Activated effector memory CD4-positive, alpha-beta T cell treated with Interleukin-2 at 50 U/mL for 16 hours (primary cell): ENCODE results near the gene CDHR3.
"Not testable (repeated sequence)": the region's sequence is repeated elsewhere in the genome, so short reads cannot be mapped to it uniquely, and the experiment has no call there.

Source experiments
- DNase-seq: peaks from one replicate; pipeline ENCODE4 v3.0.0-alpha.2; 2020

CDHR3 gene

GRCh38 chr7:106001196-106001595, 38.1 kb downstream of the CDHR3 start:
- no peak for DNase-seq

DNA sequence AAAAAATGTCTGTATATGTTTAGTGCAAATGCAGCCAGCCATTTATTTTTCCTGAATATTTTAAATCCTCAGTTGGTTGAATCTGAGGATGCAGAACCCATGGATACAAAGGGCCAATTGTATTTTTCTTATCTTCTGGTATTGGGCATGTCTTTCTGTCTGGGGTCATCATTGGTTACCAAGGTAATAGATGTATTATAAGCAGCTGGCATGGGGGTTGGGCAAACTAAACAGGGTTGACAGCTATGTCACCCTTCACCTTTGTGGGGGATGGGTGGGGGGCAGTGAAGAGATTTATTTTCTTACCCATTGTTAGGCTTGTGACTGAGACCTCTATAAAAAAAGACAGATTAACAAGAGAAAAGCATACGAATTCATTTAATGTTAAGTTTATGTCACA, 38.8 kb downstream of the CDHR3 start:
- no peak for DNase-seq

GRCh38 chr7:106003525-106004064, 40.5 kb downstream of the CDHR3 start:
- DNase-seq = no peak

DNA sequence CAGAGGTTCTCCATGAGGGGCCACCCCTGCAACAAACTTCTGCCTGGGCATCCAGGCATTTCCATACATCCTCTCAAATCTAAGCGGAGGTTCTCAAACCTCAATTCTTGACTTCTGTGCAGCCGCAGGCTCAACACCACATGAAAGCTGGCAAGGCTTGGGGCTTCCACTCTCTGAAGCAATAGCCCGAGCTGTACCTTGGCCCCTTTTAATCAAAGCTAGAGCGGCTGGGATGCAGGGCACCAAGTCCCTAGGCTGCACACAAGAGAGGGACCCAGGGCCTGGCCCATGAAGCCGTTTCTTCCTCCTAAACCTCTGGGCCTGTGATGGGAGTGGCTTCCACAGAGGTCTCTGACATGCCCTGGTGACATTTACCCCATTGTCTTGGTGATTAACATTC, 43.8 kb downstream of the CDHR3 start:
- no peak for DNase-seq

DNA sequence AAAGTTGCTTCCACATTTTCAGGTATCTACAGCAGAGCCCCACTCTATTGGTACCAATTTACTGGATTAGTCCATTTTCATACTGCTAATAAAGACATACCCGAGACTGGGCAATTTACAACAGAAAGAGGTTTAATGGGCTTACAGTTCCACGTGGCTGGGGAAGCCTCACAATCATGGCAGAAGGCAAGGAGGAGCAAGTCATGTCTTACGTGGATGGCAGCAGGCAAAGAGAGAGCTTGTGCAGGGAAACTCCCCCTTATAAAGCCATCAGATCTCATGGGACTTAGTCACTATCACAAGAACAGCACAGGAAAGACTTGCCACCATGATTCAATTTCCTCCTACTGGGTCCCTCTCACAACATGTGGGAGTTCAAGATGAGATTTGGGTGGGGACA, 44.7 kb downstream of the CDHR3 start:
- DNase-seq = not testable (repeated sequence)

DNA sequence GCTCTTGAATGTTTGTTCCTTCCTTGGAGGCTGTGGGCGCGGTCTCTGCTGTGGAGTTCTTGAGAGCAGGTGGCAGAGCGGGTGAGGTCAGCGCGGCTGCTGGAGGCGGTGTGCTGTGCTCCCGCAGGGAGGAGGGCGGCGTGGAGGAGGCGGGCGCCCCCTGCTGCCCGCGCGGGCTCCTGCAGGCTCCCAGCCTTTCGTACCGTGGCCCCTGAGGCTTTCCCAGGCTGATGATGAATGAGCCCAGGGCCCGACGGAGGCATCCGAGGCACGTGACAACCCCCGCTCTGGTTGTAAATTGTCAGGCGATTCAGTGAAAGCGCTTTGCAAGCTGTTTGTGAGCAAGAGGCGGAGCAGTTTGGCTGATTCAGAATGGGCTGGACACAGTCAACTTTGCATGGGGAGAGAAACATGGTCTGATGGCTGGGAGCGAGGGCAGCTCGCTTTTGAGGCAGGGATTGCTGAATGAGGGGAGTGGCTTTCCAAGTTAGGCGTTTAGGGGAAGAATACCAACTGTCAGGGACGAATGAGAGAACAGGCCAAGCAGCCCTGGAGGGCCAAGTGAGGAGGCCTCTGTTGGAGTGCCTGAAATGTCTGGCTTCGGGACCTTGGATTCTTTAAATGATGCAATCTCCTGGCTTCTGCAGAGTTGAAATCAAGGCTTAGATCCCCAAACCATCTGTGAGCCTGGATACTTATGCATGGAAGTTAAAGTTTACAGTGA, 46.6 kb downstream of the CDHR3 start:
- DNase-seq = peak; percentile 74

DNA sequence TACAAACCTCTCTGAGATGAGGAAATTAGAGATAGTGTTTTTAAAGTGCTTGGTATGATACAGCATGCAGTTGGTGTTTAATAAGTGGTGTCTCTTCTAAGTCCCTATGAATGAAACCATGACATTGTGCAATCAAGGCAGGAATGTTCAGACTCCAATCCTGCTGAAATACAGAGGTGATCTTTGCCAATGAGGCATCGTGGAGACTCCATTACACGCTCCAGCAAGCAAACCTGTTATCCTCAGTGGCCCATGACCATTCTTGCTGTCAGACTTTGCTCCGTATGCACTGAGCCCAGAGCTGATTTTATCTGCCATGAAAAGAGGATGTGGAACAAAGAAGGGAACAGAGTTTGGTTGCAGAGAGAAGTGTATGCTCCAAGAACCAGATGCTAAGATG, 47.3 kb downstream of the CDHR3 start:
- no peak for DNase-seq

DNA sequence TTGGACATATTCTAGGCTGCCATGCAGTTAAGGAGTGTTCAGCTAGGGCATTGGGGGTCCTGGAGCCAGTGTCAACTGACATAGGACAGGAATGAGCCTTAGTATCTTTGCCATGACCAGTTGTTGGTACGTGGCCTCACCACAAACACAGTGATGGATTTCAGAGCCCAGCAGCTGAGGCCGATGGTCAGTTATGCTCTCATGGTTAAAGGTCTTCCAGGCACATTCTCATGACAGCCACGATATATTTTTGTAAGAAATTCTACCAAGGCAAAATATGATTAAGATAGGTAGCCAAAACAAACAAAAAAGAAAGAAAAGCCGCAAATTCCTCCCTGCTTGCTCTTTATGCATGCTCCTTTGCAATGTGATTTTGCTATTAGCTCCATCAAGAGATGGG, 47.8 kb downstream of the CDHR3 start:
- DNase-seq = no peak

- DNase-seq = no peak
Measured at GRCh38 chr7:106012184-106012583, 49.1 kb downstream of the CDHR3 start.

DNA sequence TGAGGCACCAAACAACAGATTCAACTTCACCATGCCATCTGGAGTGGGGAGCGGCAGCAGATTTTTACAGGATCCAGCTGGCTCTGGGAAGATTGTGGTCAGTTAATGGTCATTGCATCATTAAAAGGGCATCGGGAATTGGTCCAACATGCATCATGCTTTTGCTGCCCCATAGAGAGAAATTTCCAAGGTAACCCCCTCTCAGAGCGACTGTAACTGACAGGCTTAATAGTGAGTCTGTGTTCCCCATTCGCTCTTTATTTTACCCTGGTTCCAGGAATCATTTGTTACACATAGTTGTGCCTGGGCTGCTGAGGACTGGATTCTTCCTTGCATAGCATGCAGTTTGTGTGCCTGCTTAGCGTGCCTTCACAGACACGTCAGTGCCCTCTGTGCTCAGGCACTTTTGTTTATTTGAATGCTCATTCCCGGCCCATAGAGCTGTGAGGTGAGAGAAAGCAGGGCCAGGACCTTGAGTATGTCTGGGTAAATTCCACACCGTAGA, 49.9 kb downstream of the CDHR3 start:
- no peak for DNase-seq

DNA sequence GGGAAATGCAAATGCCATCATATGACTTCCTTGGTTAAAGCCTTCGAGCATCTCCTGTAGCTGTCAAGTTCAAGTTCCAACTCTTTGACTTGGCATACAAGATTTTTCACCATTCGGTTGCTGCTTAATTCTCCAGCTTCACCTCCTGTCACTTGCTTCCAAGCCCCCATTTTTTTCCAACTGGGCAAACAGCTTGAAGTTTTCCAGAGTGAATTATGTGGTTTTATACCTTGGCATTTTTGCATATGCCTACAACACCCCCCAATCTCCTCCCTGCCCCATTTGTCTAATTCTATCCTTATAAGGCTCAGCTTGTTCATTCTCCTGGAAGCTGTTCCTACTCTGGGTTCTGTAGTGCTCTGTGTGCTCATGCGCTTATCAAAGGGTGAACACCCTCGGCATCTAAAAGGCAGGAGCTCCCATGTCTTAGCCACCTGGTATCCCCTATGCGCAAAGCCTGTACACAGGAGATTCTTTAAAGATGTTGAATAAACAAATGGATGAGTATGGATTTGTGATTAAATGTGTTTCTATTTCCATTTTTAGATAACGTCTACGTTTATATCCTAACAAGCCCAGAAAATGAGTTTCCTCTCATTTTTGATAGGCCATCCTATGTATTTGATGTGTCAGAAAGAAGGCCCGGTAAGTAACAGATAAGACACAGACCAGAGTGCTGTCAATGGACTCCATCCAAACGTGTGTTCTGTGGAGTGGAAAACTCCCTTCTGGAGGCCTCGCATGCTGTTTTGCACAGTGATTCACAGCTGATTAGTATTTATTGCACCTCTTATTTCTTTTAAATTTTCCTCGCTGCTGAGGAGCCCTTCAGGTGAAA, 52.5 kb downstream of the CDHR3 start:
- DNase-seq = no peak

DNA sequence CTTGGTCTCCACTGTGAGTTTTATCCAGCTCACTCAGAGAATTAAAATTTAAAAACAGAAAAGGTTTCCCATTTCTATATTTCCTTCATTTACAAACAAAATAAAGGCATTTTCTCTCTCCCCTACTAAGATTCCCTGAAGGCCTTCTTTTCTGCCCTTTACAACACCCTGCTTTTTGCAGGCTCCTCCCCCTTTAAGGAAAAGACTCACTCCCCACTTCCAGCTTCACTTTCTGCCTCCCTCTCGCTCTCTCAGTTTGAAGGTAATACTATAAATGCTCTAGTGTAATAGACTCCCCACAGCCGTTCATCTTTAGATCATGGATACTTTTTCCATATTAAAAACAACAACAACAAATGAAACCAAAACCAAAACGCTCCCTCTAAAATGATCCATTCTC, 53.3 kb downstream of the CDHR3 start:
- DNase-seq = no peak

- DNase-seq = no peak
Measured at GRCh38 chr7:106017657-106018056, 54.6 kb downstream of the CDHR3 start.

- DNase-seq = no peak
Measured at GRCh38 chr7:106018566-106019469, 55.8 kb downstream of the CDHR3 start.

GRCh38 chr7:106019470-106019820, 56.4 kb downstream of the CDHR3 start:
- DNase-seq = no peak

DNA sequence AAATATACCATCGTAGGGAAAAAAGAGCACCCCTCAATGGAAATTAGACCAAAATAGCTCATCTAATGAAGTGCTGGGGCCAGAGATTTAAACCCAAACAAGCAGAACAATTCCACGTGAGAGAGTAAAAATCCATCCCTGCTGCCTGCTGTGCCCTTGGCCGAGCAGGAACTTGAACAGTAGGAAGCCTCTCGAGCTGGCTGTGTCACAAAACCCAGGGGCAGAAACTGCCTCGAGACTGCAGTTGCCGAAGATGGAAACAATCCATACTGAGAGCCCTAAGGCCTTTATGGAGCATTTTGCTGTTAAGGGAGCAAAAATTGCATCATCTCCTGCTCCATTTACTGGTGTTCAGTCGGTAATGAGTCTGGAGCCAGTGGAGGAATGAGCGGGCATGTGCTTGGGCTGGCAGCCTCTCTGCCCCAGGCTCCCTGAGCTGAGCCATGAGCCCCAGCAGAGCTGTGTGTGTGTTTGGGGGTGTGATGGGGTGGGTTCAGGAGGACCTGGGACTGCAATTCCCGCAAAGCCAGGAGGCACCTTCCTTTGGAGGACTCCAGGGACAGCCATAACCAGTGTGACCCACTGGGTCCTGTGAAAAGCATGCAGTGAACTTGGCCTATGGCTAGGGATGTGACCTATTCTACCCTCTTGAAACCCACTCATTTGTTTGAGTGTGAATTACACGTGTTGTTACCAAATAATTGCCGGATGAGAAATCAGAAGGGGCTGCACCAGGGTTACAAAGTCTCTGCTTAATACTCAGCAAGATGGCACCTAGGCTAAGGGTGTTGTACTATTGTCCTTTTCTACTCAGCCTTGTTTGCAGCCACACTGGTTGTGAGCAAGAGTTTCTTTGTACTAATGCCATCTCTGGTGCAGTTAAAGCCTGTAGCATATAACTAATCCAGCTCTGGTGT, 58.3 kb downstream of the CDHR3 start:
- no peak for DNase-seq

GRCh38 chr7:106022193-106022821, 59.2 kb downstream of the CDHR3 start:
- peak; percentile 66 for DNase-seq

DNA sequence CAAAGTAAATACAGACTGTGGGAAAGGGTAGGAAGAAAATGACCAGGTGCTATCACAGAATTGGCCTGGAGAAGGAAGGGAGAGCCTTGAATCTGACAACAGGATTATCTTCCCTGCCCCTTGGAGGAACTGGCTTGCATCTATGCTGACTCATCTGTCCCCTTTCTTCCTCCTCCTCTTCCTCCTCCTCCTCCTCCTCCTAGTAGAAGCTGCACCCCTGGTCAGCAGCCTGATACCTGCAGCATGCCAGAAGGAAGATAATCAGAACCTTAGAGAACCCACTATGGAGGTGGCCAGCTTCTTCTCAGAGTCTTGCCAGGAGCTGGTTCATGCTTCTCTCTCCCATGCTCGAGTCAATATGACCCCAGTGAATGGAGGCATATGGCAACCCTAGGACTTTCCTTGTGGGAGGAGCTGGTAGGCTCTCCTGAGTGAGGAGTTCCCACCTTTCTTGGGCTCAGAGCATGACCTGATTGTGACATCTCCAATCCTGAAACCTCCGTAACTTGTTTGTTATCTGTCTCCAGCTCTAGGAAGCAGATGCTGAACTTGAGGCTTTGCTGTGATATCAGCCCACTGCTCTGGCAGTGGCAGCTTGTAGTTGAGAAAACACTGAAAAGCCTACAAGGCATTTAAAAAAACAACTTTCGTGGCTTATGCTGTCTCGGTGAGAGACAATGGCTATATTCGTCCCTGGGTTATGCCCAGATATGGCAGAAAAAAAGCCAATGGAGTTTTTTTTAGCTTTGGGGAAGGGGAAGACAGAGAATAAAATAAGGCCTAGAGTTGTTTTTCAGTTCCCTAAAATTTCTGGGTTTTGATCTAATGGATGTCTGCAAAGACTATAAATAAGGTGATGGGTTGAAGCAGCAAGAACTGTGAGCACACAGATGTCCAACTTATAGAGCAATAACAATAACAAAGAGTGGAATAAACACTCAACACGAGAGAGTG, 60.6 kb downstream of the CDHR3 start:
- no peak for DNase-seq

DNA sequence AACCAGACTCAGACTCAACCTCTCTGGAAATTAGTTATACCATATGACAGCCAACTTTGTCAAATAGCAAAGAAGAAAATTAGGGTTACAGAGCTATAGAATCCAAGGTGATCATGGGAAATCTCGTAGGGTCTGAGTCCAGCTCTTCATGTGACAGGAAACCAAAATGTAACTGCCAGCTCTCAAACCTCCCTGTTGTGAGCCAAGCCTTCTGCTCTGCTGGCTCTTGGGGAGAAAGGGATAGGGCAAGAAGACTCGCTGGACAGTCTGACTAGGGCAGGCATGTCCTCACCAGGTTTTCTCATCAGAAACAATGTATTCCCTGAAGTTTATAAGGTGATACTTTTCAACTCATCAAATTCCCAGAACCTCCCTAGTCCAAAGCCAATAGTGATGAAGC, 63.0 kb downstream of the CDHR3 start:
- DNase-seq = no peak

- no peak for DNase-seq
Measured at GRCh38 chr7:106029451-106029850, 66.4 kb downstream of the CDHR3 start.
